ENCODE results near the gene NME9. TPM values are rescaled to one million over a fixed set of nuclear protein-coding genes. Genes with fewer than 3 reads are reported as not detected.

Gene NME9
- polyA plus RNA-seq, 2 donors = 0.06 to 0.12 TPM

Other genes starting within 250 kb of the NME9 start
- 1 to 10 TPM; 2.3 to 3.9 TPM for gene DZIP1L, start 214.2 kb downstream of the NME9 start, polyA plus RNA-seq
- gene A4GNT, start 197.5 kb downstream of the NME9 start, polyA plus RNA-seq = not detected
- 1 to 10 TPM; 3.6 to 6.3 TPM for gene DBR1, start 154.9 kb downstream of the NME9 start, polyA plus RNA-seq
- 10 to 100 TPM; 10.5 to 14.5 TPM for gene ARMC8, start 142.6 kb downstream of the NME9 start, polyA plus RNA-seq
- 1 to 10 TPM; 1.2 to 2.4 TPM for gene MRAS, start 18.7 kb upstream of the NME9 start, polyA plus RNA-seq
- under 1 TPM; 0.56 to 0.63 TPM for gene ESYT3, start 104.8 kb upstream of the NME9 start, polyA plus RNA-seq

Measured in esophagus (tissue), 2 donors.